GM12872 (cell line): Measurements from ENCODE around the gene EPHA8.

Experiments
- TF ChIP-seq, protein P1 (sequence below): IDR thresholded peaks from 3 replicates; pipeline ENCODE4 v1.5.1; 2011; ENCODE audit warnings: low read depth, mild to moderate bottlenecking, low read length, moderate library complexity; ENCODE audit not compliant: insufficient read depth

EPHA8 gene

DNA sequence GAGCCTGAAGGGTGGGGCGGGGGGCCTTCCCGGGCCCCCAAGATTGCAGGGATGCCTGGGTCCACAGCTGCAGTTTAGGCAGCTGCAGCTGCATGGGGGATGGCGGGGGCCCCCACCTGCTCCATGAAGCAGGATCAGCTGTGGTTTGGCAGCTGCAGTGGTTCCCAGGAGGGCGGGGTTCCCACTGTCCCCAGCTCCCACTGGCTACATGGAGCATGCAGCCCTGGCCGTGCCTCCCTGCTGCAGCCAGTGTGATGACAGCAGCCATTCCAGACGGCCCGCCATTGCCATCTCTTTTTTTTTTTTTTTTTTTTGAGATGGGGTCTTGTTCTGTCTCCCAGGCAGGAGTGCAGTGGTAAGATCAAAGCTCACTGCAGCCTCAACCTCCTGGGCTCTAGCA is 72.1 kb downstream of the EPHA8 start:
- TF ChIP-seq, protein P1, sequence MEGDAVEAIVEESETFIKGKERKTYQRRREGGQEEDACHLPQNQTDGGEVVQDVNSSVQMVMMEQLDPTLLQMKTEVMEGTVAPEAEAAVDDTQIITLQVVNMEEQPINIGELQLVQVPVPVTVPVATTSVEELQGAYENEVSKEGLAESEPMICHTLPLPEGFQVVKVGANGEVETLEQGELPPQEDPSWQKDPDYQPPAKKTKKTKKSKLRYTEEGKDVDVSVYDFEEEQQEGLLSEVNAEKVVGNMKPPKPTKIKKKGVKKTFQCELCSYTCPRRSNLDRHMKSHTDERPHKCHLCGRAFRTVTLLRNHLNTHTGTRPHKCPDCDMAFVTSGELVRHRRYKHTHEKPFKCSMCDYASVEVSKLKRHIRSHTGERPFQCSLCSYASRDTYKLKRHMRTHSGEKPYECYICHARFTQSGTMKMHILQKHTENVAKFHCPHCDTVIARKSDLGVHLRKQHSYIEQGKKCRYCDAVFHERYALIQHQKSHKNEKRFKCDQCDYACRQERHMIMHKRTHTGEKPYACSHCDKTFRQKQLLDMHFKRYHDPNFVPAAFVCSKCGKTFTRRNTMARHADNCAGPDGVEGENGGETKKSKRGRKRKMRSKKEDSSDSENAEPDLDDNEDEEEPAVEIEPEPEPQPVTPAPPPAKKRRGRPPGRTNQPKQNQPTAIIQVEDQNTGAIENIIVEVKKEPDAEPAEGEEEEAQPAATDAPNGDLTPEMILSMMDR = no peak

DNA sequence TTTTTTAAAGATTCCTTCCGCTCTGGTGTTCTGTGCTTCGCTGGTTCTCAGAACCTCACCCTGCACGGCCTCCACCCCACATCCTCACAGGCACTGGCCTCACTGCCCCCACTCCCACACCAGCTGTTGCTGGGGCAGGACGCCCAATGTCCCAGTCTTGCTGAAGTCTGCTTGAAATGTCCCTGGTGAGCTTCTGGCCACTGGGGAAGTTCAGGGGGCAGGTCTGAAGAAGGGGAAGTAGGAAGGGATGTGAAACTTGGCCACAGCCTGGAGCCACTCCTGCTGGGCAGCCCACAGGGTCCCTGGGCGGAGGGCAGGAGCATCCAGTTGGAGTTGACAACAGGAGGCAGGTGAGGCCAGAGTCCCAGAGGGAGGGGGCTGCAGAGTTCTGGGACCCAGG is 73.1 kb downstream of the EPHA8 start, which contains the start of gene C1QA:
TSS of gene C1QA (plus strand) at position 276 of the 400 bp plus-strand sequence. CDS start 989 bp downstream, outside the sequence.
- TF ChIP-seq, protein P1 = no peak

DNA sequence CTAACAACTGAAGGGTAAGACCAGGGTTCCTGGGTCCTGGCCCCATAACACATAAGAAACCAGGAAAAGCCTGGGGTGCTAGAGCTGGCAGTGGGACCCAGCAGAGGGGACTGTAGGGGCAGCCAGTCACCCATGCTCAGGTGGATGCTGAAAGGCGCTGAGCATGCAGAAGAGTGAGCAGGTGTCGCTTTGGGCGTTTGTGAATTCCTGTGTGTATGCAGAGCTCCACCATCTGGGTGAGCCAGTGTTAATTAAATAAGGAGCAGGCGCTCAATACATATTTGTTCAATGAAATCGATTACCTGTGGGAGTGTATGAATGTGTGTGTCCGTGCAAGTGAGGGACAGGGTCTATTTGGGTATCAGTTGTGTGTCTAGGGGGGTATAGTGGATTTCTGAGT is 73.6 kb downstream of the EPHA8 start:
- TF ChIP-seq, protein P1 = no peak

DNA sequence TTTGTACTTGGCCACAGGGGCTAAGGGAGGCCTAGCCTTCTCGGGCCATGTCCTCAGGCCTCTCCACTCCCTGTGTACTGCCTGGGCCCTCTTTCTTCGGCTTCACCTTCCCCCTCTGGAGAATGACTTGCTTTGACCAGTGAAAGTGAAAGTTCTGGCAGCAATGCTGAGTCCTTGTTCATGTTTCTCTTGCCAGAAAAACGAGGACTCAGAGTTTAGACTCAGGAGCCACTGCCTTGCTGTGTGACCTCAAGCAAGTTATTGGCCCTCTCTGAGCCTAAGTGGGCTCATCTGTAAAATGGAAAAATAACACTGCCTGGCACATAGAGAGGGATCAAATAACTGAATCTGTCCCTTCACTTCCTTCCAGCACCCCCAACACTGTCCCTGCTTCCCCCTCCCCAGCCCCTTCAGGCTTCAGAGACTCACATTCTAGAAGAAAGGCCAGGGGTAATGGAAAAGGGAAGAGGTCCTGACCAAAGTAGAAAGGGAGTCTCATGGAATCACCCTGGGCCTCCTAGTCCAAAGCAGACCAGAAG is 74.7 kb downstream of the EPHA8 start:
- TF ChIP-seq, protein P1 = no peak

DNA sequence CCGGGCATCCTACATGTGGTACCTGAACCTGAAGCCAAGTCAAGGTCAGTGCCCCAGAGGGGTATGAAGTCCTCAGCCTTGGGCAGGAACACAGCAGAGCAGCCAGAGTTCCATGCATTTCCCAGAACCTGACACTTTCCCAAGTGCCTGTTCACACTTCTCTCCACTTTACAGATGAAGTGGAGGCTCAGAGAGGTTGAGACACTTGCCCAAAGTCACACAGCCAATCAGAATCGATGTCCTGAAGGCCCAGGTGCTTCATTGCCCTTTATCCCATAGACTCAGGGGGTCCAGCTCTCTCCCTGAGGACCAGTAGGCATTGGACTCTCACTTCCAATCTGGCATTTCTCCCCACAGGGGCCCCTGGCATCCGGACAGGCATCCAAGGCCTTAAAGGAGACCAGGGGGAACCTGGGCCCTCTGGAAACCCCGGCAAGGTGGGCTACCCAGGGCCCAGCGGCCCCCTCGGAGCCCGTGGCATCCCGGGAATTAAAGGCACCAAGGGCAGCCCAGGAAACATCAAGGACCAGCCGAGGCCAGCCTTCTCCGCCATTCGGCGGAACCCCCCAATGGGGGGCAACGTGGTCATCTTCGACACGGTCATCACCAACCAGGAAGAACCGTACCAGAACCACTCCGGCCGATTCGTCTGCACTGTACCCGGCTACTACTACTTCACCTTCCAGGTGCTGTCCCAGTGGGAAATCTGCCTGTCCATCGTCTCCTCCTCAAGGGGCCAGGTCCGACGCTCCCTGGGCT is 75.4 kb downstream of the EPHA8 start:
- TF ChIP-seq, protein P1 = no peak

DNA sequence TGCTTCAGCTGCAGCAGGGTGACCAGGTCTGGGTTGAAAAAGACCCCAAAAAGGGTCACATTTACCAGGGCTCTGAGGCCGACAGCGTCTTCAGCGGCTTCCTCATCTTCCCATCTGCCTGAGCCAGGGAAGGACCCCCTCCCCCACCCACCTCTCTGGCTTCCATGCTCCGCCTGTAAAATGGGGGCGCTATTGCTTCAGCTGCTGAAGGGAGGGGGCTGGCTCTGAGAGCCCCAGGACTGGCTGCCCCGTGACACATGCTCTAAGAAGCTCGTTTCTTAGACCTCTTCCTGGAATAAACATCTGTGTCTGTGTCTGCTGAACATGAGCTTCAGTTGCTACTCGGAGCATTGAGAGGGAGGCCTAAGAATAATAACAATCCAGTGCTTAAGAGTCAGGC is 76.0 kb downstream of the EPHA8 start:
- TF ChIP-seq, protein P1 = 0 out of 3 replicates have a peak, but pooled peaks have one; percentile 3

DNA sequence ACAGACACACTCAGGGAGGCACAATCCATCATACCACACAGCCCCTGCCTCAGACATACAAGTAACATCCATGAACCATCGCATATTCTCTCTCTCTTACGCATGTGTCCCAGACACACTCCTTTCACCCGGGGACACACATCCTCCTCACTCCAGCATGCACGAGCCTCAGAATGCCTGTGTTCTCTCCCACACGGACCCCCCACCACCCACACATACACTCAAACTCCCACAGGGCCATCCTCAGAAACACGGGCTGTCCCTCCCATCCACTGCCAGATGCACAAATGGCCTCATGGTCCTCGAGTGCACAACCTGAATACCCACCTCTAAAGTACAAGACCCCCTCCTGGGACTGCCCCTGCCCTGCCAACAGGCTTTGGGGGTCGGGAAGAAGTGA is 78.0 kb downstream of the EPHA8 start:
- TF ChIP-seq, protein P1 = no peak
